SU-DHL-6 (cell line): Measurements from ENCODE around the gene SLC47A2.
"Not testable (repeated sequence)": the region's sequence is repeated elsewhere in the genome, so short reads cannot be mapped to it uniquely, and the experiment has no call there.

Experiments used
- EZH2phosphoT487 ChIP-seq: fragments of 200-600 bp; sonication (generic), shearing (Covaris generic); conservative IDR thresholded peaks from 2 replicates; pipeline ENCODE4 v1.6.1; 2018; ENCODE audit warnings: mild to moderate bottlenecking, antibody characterized with exemption, low read length, moderate library complexity, mixed read lengths
- TF ChIP-seq, protein P1 (sequence below): fragments of 200-600 bp; sonication (generic); IDR thresholded peaks from one replicate; pipeline ENCODE4 v1.5.1; 2017; ENCODE audit warnings: antibody characterized with exemption, mild to moderate bottlenecking, low read length, moderate library complexity; ENCODE audit not compliant: insufficient read depth, poor library complexity, severe bottlenecking

- TF ChIP-seq, protein P1, sequence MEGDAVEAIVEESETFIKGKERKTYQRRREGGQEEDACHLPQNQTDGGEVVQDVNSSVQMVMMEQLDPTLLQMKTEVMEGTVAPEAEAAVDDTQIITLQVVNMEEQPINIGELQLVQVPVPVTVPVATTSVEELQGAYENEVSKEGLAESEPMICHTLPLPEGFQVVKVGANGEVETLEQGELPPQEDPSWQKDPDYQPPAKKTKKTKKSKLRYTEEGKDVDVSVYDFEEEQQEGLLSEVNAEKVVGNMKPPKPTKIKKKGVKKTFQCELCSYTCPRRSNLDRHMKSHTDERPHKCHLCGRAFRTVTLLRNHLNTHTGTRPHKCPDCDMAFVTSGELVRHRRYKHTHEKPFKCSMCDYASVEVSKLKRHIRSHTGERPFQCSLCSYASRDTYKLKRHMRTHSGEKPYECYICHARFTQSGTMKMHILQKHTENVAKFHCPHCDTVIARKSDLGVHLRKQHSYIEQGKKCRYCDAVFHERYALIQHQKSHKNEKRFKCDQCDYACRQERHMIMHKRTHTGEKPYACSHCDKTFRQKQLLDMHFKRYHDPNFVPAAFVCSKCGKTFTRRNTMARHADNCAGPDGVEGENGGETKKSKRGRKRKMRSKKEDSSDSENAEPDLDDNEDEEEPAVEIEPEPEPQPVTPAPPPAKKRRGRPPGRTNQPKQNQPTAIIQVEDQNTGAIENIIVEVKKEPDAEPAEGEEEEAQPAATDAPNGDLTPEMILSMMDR = not testable (repeated sequence)
- TF ChIP-seq EZH2phosphoT487 = not testable (repeated sequence)
These were observed 46.7 kb downstream of the SLC47A2 start for GRCh38 chr17:19669680-19670079.
